Stimulated activated effector memory CD8-positive, alpha-beta T cell treated with anti-CD3 and anti-CD28 coated beads, Interleukin-12 subunit alpha, Interleukin-12 subunit beta, amount 100 ng/mL, for 72 hours (primary cell): ENCODE data around the gene CCDC102B.

Experiments used
- ATAC-seq: fragments of 150-1000 bp; cut with Tn5 transposase; 2 replicates; pipeline ENCODE4 v1.10.0; 2021
- DNase-seq, 2 donors: peaks; one replicate each; pipeline ENCODE4 v3.0.0; 2021 to 2022; ENCODE audit warnings: low spot score in 2 of 2
- H3K27ac Mint-ChIP-seq: one replicate; pipeline ENCODE4 v1.8.0; 2022; ENCODE audit warnings: mild to moderate bottlenecking, mixed read lengths
- H3K36me3 Mint-ChIP-seq: one replicate; pipeline ENCODE4 v1.8.0; 2022; ENCODE audit warnings: mild to moderate bottlenecking, mixed read lengths
- H3K4me1 Mint-ChIP-seq: one replicate; pipeline ENCODE4 v1.8.0; 2022; ENCODE audit warnings: mixed read lengths
- H3K4me3 Mint-ChIP-seq: one replicate; pipeline ENCODE4 v1.8.0; 2022; ENCODE audit warnings: mild to moderate bottlenecking, mixed read lengths
- H3K9me3 Mint-ChIP-seq: one replicate; pipeline ENCODE4 v1.8.0; 2022; ENCODE audit warnings: mixed read lengths

The CCDC102B gene

DNA sequence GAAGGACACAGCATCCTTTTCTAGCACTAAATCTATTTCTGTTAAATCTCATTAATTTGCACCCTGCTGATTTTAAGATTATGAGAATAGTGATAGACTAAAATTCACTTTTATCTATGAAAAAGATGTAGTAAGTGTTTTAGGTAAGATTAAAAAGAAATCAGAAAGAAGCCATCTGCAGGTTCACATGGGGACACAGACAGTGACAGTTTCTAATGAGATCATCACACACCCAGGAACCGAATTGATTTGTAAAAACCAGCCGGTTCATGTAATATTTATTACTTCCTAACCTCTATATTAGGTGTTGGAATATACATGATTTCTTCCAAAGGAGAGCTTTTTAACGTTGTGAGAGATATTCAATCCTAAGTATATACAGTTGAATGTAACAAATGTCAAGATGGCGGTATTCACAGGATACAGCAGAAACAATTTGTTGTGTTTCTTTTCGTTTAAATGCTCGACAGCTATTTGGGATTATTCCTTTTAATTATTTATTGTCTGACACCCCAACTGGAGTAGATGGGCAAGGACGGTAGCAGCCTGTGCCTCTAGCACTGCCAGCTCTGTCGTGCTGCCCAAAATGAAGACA, 223.4 kb downstream of the CCDC102B start:
- no peak overlapping the region for H3K4me3 Mint-ChIP-seq
- no peaks in the 10 kb centered on the region for H3K4me1 Mint-ChIP-seq
- no peaks in the 10 kb centered on the region for H3K36me3 Mint-ChIP-seq
- H3K27ac Mint-ChIP-seq: no peak overlapping the region
- H3K9me3 Mint-ChIP-seq: no peaks in the 10 kb centered on the region
- no peak for ATAC-seq
- no peak for DNase-seq

DNA sequence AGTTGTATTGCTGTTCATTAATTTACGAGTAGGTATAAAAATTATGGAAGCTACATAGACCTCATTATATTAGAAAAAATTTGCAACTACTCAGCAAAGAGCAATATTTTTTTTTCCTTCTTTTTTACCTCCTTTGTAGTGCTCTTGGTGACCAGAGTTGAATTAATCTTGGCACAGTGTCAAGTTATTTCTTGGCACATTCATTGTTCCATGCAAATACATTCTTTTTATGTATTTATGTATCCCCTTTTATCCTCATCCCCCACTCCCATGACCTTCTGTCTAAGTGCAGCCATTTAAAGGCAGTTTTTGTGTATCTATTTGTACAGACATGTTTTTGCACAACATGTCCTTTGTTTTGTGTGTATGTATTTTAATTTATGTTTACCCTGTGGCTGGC, 224.5 kb downstream of the CCDC102B start:
- ATAC-seq (no peak), DNase-seq (no peak)
- Mint-ChIP-seq H3K9me3 (no peaks in the 10 kb centered on the region), H3K4me1 (no peaks in the 10 kb centered on the region), H3K4me3 (no peak overlapping the region), H3K36me3 (no peaks in the 10 kb centered on the region), H3K27ac (no peak overlapping the region)

DNA sequence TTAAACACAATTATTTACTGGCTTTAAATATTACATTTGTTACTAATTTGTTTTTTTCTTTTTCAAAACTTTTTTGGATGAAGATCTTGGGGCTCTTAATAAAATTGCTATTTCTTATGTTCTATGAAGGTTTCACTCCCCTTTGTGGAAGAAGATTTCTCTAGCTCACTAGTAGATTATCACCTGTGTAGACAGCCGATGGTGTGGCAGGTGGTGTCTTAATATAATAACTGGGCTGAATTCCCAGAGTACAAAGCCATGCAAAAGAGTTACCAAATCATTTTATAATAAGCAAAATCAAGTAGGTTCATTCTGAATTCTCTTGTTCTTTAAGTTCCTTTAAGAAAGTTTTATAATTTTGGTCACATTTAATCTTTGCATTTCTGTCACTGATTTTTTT, 233.7 kb downstream of the CCDC102B start:
- H3K27ac Mint-ChIP-seq: no peak overlapping the region
- no peak for ATAC-seq
- no peaks in the 10 kb centered on the region for H3K9me3 Mint-ChIP-seq
- DNase-seq: no peak
- H3K4me1 Mint-ChIP-seq: no peaks in the 10 kb centered on the region
- no peaks in the 10 kb centered on the region for H3K36me3 Mint-ChIP-seq
- no peak overlapping the region for H3K4me3 Mint-ChIP-seq

DNA sequence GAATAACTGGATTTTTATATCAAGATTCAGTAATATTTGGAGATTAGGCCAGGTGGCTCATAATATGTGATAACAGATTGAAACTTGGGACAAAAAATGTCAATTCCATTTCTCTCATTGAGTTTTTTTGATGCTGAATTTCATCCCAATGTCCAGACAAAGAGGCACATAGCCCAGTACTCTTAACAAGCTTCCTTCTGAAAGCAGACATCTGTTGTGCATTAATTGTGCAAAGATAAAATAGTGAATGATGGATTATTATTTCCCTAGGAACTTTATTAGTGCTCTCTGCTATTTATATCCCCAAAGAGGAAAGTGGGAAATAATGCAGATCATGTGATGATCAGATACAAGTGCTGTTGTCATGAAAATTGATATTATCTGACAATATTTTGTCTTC, 234.1 kb downstream of the CCDC102B start:
- H3K9me3 Mint-ChIP-seq: no peaks in the 10 kb centered on the region
- H3K27ac Mint-ChIP-seq: no peak overlapping the region
- H3K4me3 Mint-ChIP-seq: no peak overlapping the region
- ATAC-seq (no peak), DNase-seq (no peak)
- no peaks in the 10 kb centered on the region for H3K36me3 Mint-ChIP-seq
- H3K4me1 Mint-ChIP-seq: no peaks in the 10 kb centered on the region

DNA sequence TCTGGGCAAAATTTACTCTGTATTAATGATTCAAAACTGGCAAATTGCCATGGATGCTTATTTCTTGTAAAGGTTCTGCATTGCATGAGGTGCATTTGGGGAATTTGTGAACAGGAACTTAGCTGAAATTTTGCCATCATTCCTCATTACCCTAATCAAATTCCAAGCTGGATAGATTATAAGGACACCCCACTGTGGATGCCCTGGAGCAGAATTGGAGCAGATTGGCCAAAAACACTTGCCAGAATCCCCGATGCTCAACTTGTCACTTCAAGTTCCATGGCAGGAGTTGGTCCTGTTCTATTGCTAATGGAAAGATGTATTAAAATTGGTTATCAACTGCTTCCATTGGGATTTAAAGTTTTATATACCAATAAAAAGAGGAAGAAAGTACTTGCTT, 237.9 kb downstream of the CCDC102B start:
- Mint-ChIP-seq H3K9me3 (no peaks in the 10 kb centered on the region), H3K27ac (no peak overlapping the region), H3K4me3 (no peak overlapping the region), H3K36me3 (no peaks in the 10 kb centered on the region), H3K4me1 (no peaks in the 10 kb centered on the region)
- DNase-seq (no peak), ATAC-seq (no peak)

DNA sequence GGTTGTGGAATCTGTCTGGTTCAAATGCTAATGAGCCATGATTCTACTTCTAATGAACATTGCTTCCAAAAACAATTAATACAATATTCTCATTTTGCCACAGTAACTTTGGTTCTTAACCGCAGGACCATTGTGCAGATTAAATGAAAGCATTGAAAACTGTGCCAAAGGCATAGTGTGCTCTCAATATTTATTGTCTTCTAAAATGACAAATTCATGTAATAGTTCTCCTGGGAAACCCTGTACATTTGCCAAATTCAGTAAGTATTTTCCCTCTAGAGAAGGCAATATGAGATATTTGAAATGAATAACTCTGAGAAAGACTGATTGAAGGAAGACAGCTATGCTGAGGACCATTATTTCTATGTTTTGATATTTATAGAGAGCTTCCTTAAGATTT, 246.3 kb downstream of the CCDC102B start:
- Mint-ChIP-seq H3K4me1 (no peaks in the 10 kb centered on the region), H3K4me3 (no peak overlapping the region), H3K27ac (no peak overlapping the region), H3K9me3 (no peaks in the 10 kb centered on the region), H3K36me3 (no peaks in the 10 kb centered on the region)
- ATAC-seq (no peak), DNase-seq (no peak)

DNA sequence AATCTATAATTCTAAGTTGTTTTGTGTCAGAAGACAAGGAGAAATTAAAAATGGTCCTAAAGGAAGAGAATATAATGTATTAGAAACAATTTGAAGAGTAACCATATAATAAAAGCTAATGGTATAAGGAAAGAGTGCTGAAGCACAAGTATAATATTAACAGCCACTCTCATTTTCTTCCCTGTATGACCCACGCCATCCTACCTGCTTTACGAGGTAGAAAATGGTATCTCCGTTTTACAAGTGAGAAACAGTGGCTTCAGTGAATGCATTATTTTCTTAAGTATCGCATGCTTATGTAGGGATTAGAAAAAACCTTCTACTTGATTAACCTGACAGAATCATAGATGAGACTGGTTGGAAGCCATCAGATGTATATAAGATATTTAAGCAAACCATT, 266.2 kb downstream of the CCDC102B start:
- no peak overlapping the region for H3K4me3 Mint-ChIP-seq
- H3K36me3 Mint-ChIP-seq: no peaks in the 10 kb centered on the region
- no peaks in the 10 kb centered on the region for H3K4me1 Mint-ChIP-seq

DNA sequence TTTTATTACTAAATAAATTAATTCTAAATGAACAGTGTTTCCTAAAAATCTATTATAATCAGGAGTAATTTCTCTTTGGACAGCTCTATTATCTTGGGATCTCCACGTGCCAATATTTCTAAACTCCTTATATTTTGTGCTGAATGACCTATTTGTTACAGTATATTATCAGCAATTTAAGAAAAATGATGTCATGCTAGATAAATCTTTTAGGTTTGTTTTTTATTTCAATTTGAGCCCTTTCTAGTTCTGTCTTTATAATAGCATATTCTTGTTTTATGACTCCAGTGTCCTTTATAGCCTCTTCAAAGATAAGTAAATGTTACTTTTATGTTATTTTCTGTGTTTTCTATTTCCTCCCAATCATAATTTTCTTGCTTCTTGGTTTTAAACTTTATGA, 269.2 kb downstream of the CCDC102B start:
- no peak overlapping the region for H3K27ac Mint-ChIP-seq
- ATAC-seq (no peak), DNase-seq (no peak)
- H3K4me3 Mint-ChIP-seq: no peak overlapping the region
- no peaks in the 10 kb centered on the region for H3K4me1 Mint-ChIP-seq
- H3K36me3 Mint-ChIP-seq: no peaks in the 10 kb centered on the region
- no peaks in the 10 kb centered on the region for H3K9me3 Mint-ChIP-seq

More for the DNA sequence above, 266.2 kb downstream of the CCDC102B start:
- no peak overlapping the region for H3K27ac Mint-ChIP-seq
- H3K9me3 Mint-ChIP-seq: no peaks in the 10 kb centered on the region
- no peak for DNase-seq
- ATAC-seq: no peak

DNA sequence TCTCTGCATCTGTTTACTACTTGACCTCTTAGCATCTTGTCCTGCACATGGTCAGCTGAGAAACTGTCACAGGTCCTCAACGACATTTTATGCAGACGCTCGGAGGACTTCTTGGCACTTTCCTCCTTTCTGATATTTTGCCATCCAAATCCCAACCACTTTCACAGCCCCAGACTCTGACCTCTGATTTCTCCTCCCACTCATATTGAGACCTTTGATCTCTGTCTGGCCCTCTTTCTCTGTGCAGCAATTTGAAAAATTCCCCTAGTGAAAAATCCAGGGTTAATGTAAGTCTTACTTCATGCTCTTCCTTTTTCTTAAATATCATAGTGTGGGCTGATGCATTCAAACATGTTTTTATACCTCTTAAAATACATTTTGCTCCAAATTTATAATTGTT, 273.8 kb downstream of the CCDC102B start:
- ATAC-seq: no peak
- H3K27ac Mint-ChIP-seq: no peak overlapping the region
- H3K9me3 Mint-ChIP-seq: no peaks in the 10 kb centered on the region
- no peaks in the 10 kb centered on the region for H3K4me1 Mint-ChIP-seq
- no peaks in the 10 kb centered on the region for H3K36me3 Mint-ChIP-seq
- no peak overlapping the region for H3K4me3 Mint-ChIP-seq
- DNase-seq: no peak

DNA sequence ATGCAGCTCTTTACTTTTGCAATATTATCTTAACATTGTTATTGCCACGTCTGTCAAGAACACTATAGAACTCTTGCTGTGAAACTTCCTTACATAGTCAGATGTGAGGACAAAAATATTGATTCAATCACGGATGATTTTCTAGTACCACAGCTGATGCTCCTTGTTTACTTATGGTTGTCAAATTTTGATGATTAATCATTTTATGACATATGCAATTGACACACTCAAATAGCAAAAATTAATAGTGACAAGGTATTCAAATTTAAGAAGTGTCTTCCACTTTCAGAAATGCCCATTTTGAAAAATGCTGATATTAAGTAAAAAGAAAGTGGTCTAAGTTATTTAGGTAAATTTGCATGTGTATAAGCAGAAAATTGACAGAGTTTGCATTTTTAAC, 284.0 kb downstream of the CCDC102B start:
- Mint-ChIP-seq H3K27ac (no peak overlapping the region), H3K36me3 (no peaks in the 10 kb centered on the region), H3K9me3 (no peaks in the 10 kb centered on the region), H3K4me3 (no peak overlapping the region), H3K4me1 (no peaks in the 10 kb centered on the region)
- no peak for ATAC-seq
- DNase-seq: no peak

DNA sequence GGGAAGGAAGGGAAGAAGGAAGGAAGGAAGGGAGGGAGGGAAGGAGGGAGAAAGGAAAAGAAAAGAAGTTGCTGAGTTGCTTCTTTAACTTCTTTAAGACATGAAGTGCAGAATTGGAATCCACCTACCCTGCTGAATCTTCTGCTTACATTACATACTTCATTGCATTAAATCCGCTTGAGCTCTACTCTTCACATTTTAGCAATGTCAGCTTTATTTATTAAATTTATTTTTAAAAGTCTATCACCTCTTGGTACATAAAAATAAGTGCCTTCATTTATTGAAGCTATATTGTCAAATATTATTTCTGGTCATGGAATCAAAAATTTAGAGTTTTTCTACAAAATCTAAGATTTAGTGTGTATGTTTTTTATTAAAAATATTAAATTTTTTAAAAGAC, 284.6 kb downstream of the CCDC102B start:
- H3K4me1 Mint-ChIP-seq: no peaks in the 10 kb centered on the region

DNA sequence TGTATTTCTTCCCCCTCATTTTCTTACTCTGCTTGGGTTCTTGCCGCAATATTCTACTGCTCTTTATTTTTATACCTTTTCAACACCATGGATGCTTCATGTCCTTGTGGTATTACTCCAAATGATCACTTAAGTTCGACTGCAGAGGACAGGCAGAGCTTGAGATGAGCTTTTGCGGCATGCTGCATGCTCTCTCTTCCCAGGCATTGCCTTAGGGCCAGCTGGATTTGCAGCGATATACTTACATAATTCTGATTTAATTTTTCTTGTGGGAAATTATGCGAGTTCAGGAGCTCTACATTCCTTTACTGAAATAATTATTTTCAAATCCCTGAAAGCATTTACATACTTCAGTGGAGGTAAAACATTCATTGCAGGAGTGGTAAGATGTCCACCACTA, 288.1 kb downstream of the CCDC102B start:
- Mint-ChIP-seq H3K4me3 (no peak overlapping the region), H3K4me1 (no peaks in the 10 kb centered on the region), H3K36me3 (no peaks in the 10 kb centered on the region), H3K27ac (no peak overlapping the region), H3K9me3 (no peaks in the 10 kb centered on the region)
- no peak for DNase-seq
- ATAC-seq: no peak

More for the DNA sequence above, 284.6 kb downstream of the CCDC102B start:
- Mint-ChIP-seq H3K4me3 (no peak overlapping the region), H3K36me3 (no peaks in the 10 kb centered on the region), H3K9me3 (no peaks in the 10 kb centered on the region), H3K27ac (no peak overlapping the region)
- no peak for DNase-seq
- no peak for ATAC-seq

DNA sequence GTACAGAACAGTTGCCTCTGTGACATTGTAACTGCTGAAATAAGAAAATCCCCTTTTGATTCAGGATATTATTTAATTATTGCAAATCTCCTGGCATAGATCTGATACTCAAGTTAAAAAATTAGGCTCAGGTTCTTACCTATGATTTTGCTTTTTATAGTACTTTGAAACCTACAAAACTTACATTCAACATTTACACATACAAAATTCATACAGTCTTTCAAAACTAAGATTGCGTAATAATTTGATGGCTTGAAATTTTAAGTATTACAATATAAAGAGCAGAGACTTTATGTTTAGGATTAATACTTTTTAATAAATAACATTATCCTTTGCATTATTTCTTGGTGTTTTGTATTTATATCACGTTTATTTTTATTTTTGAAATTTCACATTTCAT, 291.1 kb downstream of the CCDC102B start:
- ATAC-seq (no peak), DNase-seq (no peak)
- Mint-ChIP-seq H3K27ac (no peak overlapping the region), H3K9me3 (peaks cover 5% of the 10 kb centered on the region), H3K4me1 (no peaks in the 10 kb centered on the region), H3K4me3 (no peak overlapping the region), H3K36me3 (no peaks in the 10 kb centered on the region)

DNA sequence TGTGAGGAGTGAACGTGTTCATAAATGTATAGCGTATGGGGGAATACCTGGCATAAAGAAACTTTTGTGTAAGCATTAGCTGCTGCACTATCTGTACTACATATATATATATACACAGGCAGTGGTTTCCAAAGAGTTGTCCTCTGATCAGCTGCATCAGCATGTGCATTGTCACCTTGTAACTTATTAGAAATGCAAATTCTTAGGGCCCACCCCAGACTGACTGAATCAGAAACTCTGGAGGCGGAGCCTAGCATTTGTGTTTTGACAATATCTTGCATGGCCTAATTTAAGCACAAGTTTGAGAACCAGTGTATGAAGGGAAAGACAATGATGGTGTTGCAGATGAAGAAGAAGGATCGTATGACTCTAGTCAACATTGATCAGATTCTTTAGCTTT, 299.5 kb downstream of the CCDC102B start:
- Mint-ChIP-seq H3K9me3 (peaks cover 1% of the 10 kb centered on the region), H3K36me3 (no peaks in the 10 kb centered on the region), H3K27ac (no peak overlapping the region), H3K4me1 (no peaks in the 10 kb centered on the region), H3K4me3 (no peak overlapping the region)
- DNase-seq (no peak), ATAC-seq (no peak)

DNA sequence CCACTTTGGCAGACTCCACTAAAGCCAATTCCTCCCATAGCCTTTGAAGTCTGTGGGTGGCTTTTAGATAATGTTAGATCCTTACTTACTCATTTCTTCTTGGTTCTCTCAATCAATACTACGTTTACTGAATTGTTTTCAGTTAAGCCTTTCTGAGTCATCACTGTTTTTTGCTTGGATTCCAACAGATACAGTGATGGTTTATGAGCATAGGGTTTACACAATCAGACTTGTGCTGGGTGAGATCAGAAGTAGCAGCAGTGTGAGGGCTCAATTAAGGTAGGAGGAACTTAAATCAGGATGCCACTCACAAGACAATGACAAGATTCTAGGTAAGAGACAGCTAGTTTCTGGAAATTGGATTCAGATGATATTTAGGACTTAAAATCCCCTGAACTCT, 305.1 kb downstream of the CCDC102B start:
- Mint-ChIP-seq H3K9me3 (no peaks in the 10 kb centered on the region), H3K36me3 (no peaks in the 10 kb centered on the region), H3K4me1 (no peaks in the 10 kb centered on the region), H3K4me3 (no peak overlapping the region), H3K27ac (no peak overlapping the region)
- DNase-seq (no peak), ATAC-seq (peak; percentile 21)
